IMR-90 (cell line): Measurements from ENCODE around the gene DNAH9.

Experiments
- CEBPB ChIP-seq: IDR thresholded peaks from 2 replicates; pipeline ENCODE4 v1.6.1; 2012; ENCODE audit warnings: low read depth, low read length, improper control_type of control experiment
- CHD1 ChIP-seq: IDR thresholded peaks from 2 replicates; pipeline ENCODE4 v1.6.1; 2012; ENCODE audit warnings: low read depth, low read length, improper control_type of control experiment
- FOS ChIP-seq: fragments of 150-350 bp; IDR thresholded peaks from 2 replicates; pipeline ENCODE4 v1.6.1; 2016; ENCODE audit warnings: low read depth, low read length
- MAZ ChIP-seq: IDR thresholded peaks from 2 replicates; pipeline ENCODE4 v1.6.1; 2012; ENCODE audit warnings: low read depth, mild to moderate bottlenecking, low read length, improper control_type of control experiment, moderate library complexity, borderline replicate concordance
- MXI1 ChIP-seq: IDR thresholded peaks from 2 replicates; pipeline ENCODE4 v1.6.1; 2012; ENCODE audit warnings: low read depth, mild to moderate bottlenecking, low read length, moderate library complexity, borderline replicate concordance
- POLR2A ChIP-seq: IDR thresholded peaks from 2 replicates; pipeline ENCODE4 v1.6.1; 2012; ENCODE audit warnings: mild to moderate bottlenecking, low read depth, low read length
- RFX5 ChIP-seq: IDR thresholded peaks from 2 replicates; pipeline ENCODE4 v1.8.0; 2012; ENCODE audit warnings: low read depth, mild to moderate bottlenecking, low read length, moderate library complexity
- SMC3 ChIP-seq: fragments of 150-350 bp; IDR thresholded peaks from 2 replicates; pipeline ENCODE4 v1.6.1; 2016; ENCODE audit warnings: low read depth, mild to moderate bottlenecking, antibody characterized with exemption, low read length, moderate library complexity
- TF ChIP-seq, protein P1 (sequence below): conservative IDR thresholded peaks from 2 replicates; pipeline ENCODE4 v1.5.1; 2012; ENCODE audit warnings: mild to moderate bottlenecking, low read depth, low read length, improper control_type of control experiment
- TF ChIP-seq, protein P2 (sequence below): fragments of 150-350 bp; IDR thresholded peaks from 2 replicates; pipeline ENCODE4 v1.6.1; 2017; ENCODE audit warnings: mild to moderate bottlenecking, antibody characterized with exemption, low read length, low read depth
- TF ChIP-seq, protein P3 (sequence below): fragments of 150-350 bp; IDR thresholded peaks from 2 replicates; pipeline ENCODE4 v1.6.1; 2016; ENCODE audit warnings: low read depth, mild to moderate bottlenecking, low read length, moderate library complexity, borderline replicate concordance

DNA sequence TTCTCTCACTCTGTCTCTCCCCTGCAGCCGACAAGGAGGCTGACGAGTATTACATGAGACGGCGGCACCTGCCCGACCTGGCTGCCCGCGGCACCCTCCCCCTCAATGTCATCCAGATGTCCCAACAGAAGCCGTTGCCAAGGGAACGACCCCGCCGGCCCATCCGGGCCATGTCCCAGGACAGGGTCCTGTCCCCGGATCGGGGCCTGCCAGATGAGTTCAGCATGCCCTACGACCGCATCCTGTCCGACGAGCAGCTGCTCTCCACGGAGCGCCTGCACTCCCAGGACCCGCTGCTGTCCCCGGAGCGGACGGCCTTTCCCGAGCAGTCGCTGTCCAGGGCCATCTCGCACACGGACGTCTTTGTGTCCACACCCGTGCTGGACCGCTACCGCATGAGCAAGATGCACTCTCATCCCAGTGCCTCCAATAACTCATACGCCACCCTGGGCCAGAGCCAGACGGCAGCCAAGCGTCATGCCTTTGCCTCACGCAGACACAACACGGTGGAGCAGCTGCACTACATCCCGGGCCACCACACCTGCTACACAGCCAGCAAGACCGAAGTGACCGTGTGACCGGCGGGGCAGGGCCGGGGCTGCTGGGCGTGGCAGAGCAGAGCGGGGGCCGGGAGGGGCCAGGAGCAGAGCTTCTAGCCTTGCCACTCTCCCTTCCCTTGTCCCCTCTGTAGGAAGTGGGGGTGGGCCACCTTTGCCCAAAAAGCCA lies 40.4 kb upstream of the DNAH9 start:
- TF ChIP-seq FOS (no peak), RFX5 (no peak), MAZ (no peak), CHD1 (no peak), POLR2A (no peak), SMC3 (no peak), CEBPB (no peak), MXI1 (no peak)
- TF ChIP-seq, protein P1, sequence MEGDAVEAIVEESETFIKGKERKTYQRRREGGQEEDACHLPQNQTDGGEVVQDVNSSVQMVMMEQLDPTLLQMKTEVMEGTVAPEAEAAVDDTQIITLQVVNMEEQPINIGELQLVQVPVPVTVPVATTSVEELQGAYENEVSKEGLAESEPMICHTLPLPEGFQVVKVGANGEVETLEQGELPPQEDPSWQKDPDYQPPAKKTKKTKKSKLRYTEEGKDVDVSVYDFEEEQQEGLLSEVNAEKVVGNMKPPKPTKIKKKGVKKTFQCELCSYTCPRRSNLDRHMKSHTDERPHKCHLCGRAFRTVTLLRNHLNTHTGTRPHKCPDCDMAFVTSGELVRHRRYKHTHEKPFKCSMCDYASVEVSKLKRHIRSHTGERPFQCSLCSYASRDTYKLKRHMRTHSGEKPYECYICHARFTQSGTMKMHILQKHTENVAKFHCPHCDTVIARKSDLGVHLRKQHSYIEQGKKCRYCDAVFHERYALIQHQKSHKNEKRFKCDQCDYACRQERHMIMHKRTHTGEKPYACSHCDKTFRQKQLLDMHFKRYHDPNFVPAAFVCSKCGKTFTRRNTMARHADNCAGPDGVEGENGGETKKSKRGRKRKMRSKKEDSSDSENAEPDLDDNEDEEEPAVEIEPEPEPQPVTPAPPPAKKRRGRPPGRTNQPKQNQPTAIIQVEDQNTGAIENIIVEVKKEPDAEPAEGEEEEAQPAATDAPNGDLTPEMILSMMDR, result no peak
- TF ChIP-seq, protein P2, sequence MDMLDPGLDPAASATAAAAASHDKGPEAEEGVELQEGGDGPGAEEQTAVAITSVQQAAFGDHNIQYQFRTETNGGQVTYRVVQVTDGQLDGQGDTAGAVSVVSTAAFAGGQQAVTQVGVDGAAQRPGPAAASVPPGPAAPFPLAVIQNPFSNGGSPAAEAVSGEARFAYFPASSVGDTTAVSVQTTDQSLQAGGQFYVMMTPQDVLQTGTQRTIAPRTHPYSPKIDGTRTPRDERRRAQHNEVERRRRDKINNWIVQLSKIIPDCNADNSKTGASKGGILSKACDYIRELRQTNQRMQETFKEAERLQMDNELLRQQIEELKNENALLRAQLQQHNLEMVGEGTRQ, result no peak
- TF ChIP-seq, protein P3, sequence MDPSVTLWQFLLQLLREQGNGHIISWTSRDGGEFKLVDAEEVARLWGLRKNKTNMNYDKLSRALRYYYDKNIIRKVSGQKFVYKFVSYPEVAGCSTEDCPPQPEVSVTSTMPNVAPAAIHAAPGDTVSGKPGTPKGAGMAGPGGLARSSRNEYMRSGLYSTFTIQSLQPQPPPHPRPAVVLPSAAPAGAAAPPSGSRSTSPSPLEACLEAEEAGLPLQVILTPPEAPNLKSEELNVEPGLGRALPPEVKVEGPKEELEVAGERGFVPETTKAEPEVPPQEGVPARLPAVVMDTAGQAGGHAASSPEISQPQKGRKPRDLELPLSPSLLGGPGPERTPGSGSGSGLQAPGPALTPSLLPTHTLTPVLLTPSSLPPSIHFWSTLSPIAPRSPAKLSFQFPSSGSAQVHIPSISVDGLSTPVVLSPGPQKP, result no peak
